Mammary epithelial cell (primary cell): Measurements from ENCODE around the gene TPM4.

ENCODE experiments used
- CTCF ChIP-seq, 2 donors: IDR thresholded peaks in 1 of 2; conservative IDR thresholded peaks in 1 of 2; 2 replicates each; pipeline ENCODE4 v1.5.1; 2011 to 2012; ENCODE audit warnings: inconsistent platforms in 2 of 2, low read length in 2 of 2, mild to moderate bottlenecking in 2 of 2, control low read depth in 1 of 2, low read depth in 1 of 2; ENCODE audit not compliant: insufficient read depth in 1 of 2; ENCODE audit errors: extremely low read depth in 1 of 2
- EZH2 ChIP-seq: IDR thresholded peaks from 2 replicates; pipeline ENCODE4 v1.6.1; 2012; ENCODE audit warnings: low read length, inconsistent platforms, borderline replicate concordance

- no peak for TF ChIP-seq CTCF (conservative IDR thresholded peaks at IDR 0.05 in 1 of 2, IDR thresholded peaks at IDR 0.05 in 1 of 2; ENCODE audit: extremely low read depth in 1 of 2, insufficient read depth in 1 of 2, low read depth in 1 of 2, low read length in 2 of 2)
- no peak for TF ChIP-seq EZH2
Observed at GRCh38 chr19:16118489-16119033, 42.3 kb downstream of the TPM4 start.
